ENCODE measurements around the gene SH2D7.

GRCh38 chr15:78103406-78104118 lies 11.2 kb downstream of the SH2D7 start:
- TF ChIP-seq, protein P1, sequence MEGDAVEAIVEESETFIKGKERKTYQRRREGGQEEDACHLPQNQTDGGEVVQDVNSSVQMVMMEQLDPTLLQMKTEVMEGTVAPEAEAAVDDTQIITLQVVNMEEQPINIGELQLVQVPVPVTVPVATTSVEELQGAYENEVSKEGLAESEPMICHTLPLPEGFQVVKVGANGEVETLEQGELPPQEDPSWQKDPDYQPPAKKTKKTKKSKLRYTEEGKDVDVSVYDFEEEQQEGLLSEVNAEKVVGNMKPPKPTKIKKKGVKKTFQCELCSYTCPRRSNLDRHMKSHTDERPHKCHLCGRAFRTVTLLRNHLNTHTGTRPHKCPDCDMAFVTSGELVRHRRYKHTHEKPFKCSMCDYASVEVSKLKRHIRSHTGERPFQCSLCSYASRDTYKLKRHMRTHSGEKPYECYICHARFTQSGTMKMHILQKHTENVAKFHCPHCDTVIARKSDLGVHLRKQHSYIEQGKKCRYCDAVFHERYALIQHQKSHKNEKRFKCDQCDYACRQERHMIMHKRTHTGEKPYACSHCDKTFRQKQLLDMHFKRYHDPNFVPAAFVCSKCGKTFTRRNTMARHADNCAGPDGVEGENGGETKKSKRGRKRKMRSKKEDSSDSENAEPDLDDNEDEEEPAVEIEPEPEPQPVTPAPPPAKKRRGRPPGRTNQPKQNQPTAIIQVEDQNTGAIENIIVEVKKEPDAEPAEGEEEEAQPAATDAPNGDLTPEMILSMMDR (IDR thresholded peaks at IDR 0.05; ENCODE audit: low read length), result no peak
- TF ChIP-seq EZH2 (IDR thresholded peaks at IDR 0.05; ENCODE audit: borderline replicate concordance, low read length), result no peak

Measured in OCI-LY1 (cell line).